Lung (tissue), 12 donors: ENCODE results near the gene VPS33B. TPM values are rescaled to one million over a fixed set of nuclear protein-coding genes. Genes with fewer than 3 reads are reported as not detected.

Experiments
- ATAC-seq: fragments of 200-7000 bp; cut with Tn5 transposase; one replicate; pipeline ENCODE4 v1.9.1; 2020; ENCODE audit warnings: moderate number of reproducible peaks; ENCODE audit not compliant: insufficient read depth, low FRiP score
- DNase-seq, 3 donors: peaks; one replicate each; pipeline ENCODE4 v3.0.0-alpha.2; 2013 to 2017
- H3K27ac ChIP-seq, 2 donors: one replicate each; pipeline ENCODE4 v1.5.1; 2013; ENCODE audit warnings: mild to moderate bottlenecking in 2 of 2, moderate library complexity in 2 of 2, control low read depth in 1 of 2, inconsistent platforms in 1 of 2, low read depth in 1 of 2, low read length in 1 of 2
- H3K27me3 ChIP-seq, 3 donors: one replicate each; pipeline ENCODE4 v1.5.1; 2013; ENCODE audit warnings: low read length in 2 of 3; ENCODE audit not compliant: control insufficient read depth in 3 of 3, insufficient read depth in 3 of 3
- H3K36me3 ChIP-seq, 4 donors: one replicate each; pipeline ENCODE4 v1.5.1; 2013; ENCODE audit warnings: low read length in 4 of 4, mild to moderate bottlenecking in 1 of 4, moderate library complexity in 1 of 4; ENCODE audit not compliant: control insufficient read depth in 4 of 4, insufficient read depth in 4 of 4
- H3K4me1 ChIP-seq, 5 donors: one replicate each; pipeline ENCODE4 v1.5.1; 2013; ENCODE audit warnings: low read length in 5 of 5, mild to moderate bottlenecking in 2 of 5, moderate library complexity in 1 of 5; ENCODE audit not compliant: control insufficient read depth in 5 of 5, insufficient read depth in 5 of 5
- H3K4me3 ChIP-seq: one replicate; pipeline ENCODE4 v1.5.1; 2013; ENCODE audit warnings: mild to moderate bottlenecking, control low read depth, moderate library complexity
- H3K9ac ChIP-seq, 2 donors: one replicate each; pipeline ENCODE4 v1.5.1; 2013; ENCODE audit warnings: low read length in 2 of 2, control low read depth in 1 of 2; ENCODE audit not compliant: insufficient read depth in 1 of 2
- H3K9me3 ChIP-seq, 4 donors: one replicate each; pipeline ENCODE4 v1.5.1; 2013; ENCODE audit warnings: low read length in 3 of 4, mild to moderate bottlenecking in 1 of 4, moderate library complexity in 1 of 4; ENCODE audit not compliant: control insufficient read depth in 4 of 4, insufficient read depth in 3 of 4
- CTCF ChIP-seq: IDR thresholded peaks from 2 replicates; pipeline ENCODE4 v1.5.1; 2012; ENCODE audit warnings: mild to moderate bottlenecking; ENCODE audit errors: control extremely low read depth, extremely low read depth
- WGBS, 2 donors: extraction: QIAGEN DNeasy Blood & Tissue Kit; methylation state at CpG; one replicate each; pipeline ENCODE4 v1.1.7; 2013; 5-methylcytosine and 5-hydroxymethylcytosine counted together
- polyA plus RNA-seq, 2 donors: library from polyadenylated mRNA; stranded (reverse); fragments of 200-250 nt; gene quantifications; one replicate each; pipeline ENCODE4 v1.2.1, GENCODE V29; 2013
- total RNA-seq, 2 donors: library from RNA; depleted of rRNA in 1 of 2; stranded (reverse); fragments of >200 nt in 1 of 2; gene quantifications; one replicate each; pipeline ENCODE4 v1.2.1, GENCODE V29; 2014 to 2021
- donor health status: control.
- donor health status: control.
- donor health status: Bipolar disorder and iron deficiency.
- donor health status: healthy.
- donor health status: DM: yes; HTN: yes; CAD: no.

VPS33B gene
- total and polyA plus RNA-seq, 4 donors = 6.5 to 20.7 (median 12.8) TPM

- no peak overlapping the region for H3K9ac ChIP-seq
- TF ChIP-seq CTCF = no peak
- DNase-seq (no peak), ATAC-seq (no peak)
- no peaks in the 10 kb centered on the region for H3K9me3 ChIP-seq
- H3K4me3 ChIP-seq = no peak overlapping the region
- no peak overlapping the region for H3K27ac ChIP-seq
- WGBS, 2 donors = 92 to 97% methylated on average over 7 of the region's 7 CpGs
- H3K27me3 ChIP-seq = no peaks in the 10 kb centered on the region
- no peaks in the 10 kb centered on the region for H3K4me1 ChIP-seq
- H3K36me3 ChIP-seq = peaks cover 0 to 37% (median 17%) of the 10 kb centered on the region in 4 donors
Measured at GRCh38 chr15:90970274-90970673, 52.1 kb downstream of the VPS33B start.

DNA sequence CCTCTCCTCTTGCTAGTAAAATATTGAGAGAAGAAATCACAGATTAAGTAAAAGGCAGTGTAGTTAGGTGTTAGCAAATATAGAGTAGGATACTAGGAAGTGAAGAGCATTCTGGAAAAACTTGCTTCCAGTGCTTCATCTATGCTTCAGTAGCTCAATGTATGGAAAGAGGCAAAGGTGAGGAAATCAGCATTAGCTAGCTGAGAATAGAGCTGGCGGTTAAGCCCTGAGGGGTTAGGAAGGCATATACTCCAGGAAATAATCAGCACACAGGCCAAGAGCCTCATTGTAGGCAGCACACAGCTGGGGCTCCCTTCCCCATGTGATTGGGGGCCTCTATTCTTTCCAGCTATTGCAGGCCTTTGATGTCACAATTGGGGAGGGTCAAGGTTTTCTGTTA lies 54.0 kb downstream of the VPS33B start:
- H3K36me3 ChIP-seq = peaks cover 0 to 29% (median 17%) of the 10 kb centered on the region in 4 donors
- H3K4me3 ChIP-seq = no peak overlapping the region
- no peaks in the 10 kb centered on the region for H3K27me3 ChIP-seq
- ATAC-seq (no peak), DNase-seq (no peak)
- no peaks in the 10 kb centered on the region for H3K4me1 ChIP-seq
- 97 to 100% methylated on average over 1 of the region's 1 CpG for WGBS, 2 donors
- TF ChIP-seq CTCF = no peak
- H3K27ac ChIP-seq = no peak overlapping the region
- no peak overlapping the region for H3K9ac ChIP-seq
- no peaks in the 10 kb centered on the region for H3K9me3 ChIP-seq

GRCh38 chr15:90967206-90967605 lies 55.2 kb downstream of the VPS33B start:
- WGBS, 2 donors = 98 to 100% methylated on average over 5 of the region's 5 CpGs
- no peak for ATAC-seq
- no peaks in the 10 kb centered on the region for H3K9me3 ChIP-seq
- no peak overlapping the region for H3K9ac ChIP-seq
- H3K36me3 ChIP-seq = peaks cover 3 to 29% (median 19%) of the 10 kb centered on the region in 4 donors
- no peaks in the 10 kb centered on the region for H3K27me3 ChIP-seq
- no peak overlapping the region for H3K4me3 ChIP-seq
- no peak overlapping the region for H3K27ac ChIP-seq
- no peaks in the 10 kb centered on the region for H3K4me1 ChIP-seq
- no peak for TF ChIP-seq CTCF
- no peak for DNase-seq

- H3K4me1 ChIP-seq = no peaks in the 10 kb centered on the region
- DNase-seq = no peak
- TF ChIP-seq CTCF = no peak
- no peak for ATAC-seq
- H3K9me3 ChIP-seq = no peaks in the 10 kb centered on the region
- no peak overlapping the region for H3K4me3 ChIP-seq
- H3K27me3 ChIP-seq = no peaks in the 10 kb centered on the region
- WGBS, 2 donors = 90 to 91% methylated on average over 9 of the region's 9 CpGs
- no peak overlapping the region for H3K9ac ChIP-seq
- H3K27ac ChIP-seq = no peak overlapping the region
- H3K36me3 ChIP-seq = peaks cover 4 to 37% (median 25%) of the 10 kb centered on the region in 4 donors
Measured at GRCh38 chr15:90966262-90966661, 56.1 kb downstream of the VPS33B start.
